DMS79 (cell line): ENCODE measurements around the gene POLR1H.

ENCODE experiments used
- DNase-seq: peaks from one replicate; lab custom pipeline; 2025; lab: John Stamatoyannopoulos, UW

The POLR1H gene

DNA sequence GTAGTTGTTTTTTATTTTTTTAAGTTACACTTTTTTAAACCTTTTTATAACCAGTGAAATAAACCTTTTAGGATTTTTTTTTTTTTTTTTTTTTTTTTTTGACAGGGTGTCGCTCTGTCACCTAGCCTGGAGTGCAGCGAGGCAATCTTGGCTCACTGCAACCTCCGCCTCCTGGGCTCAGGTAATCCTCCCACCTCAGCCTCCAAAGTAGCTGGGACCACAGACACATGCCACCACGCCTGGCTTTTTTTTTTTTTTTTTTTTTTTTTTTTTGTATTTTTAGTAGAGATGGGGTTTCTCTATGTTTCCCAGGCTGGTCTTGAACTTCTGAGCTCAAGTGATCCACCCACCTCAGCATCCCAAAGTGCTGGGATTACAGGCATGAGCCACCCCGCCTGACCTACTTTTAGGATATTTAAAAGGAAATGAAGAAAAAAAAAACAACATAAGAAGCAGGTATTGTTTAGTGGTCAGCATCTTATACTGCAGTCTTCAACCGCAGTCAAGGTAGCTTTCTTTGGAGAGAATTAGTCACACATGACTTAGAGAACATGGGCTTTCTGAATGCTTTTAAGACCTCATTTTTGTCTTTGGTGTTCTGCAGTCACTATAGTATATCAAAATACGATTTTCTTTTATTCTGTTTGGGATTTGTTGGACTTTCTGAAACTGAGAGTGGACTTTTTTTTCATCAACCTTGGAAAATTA, 1.6 kb downstream of the POLR1H start:
- no peak for DNase-seq

DNA sequence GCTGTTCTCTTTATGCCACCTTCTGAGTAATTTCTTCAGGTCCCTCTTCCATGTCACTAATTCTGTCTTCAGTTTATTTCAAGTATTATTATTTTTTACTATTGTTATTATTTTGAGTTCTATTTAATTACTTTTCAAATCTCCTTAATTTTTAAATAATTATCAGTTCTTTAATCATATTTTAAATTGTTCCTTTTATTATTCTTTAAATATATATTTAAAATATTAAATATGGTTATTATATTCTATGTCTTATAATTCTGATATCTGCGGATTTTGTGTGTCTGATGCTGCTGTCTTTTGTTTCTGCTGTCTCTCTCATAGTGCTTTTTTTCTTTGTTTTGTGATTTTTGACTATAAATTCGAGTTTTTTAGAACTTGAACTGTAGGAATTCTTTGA, 2.2 kb downstream of the POLR1H start:
- DNase-seq: no peak

DNA sequence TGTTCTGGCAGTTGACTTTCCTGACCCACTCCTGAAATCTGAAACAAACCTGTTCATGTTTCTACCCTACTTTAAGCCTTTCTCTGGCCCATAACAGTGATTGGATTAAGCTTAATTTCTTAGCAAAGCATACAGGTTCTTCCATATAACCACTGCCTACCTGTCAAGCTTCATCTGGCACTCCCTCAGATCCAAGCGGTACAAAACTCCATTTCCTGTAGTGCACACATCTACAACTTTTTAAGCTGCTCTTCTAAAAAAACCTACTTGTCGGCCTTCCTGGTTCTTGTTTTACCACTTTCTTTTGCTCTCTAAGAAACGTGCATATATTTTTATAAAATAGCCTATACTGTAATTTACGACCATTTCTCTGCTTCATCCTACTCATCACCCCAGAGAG, 5.0 kb downstream of the POLR1H start:
- no peak for DNase-seq

DNA sequence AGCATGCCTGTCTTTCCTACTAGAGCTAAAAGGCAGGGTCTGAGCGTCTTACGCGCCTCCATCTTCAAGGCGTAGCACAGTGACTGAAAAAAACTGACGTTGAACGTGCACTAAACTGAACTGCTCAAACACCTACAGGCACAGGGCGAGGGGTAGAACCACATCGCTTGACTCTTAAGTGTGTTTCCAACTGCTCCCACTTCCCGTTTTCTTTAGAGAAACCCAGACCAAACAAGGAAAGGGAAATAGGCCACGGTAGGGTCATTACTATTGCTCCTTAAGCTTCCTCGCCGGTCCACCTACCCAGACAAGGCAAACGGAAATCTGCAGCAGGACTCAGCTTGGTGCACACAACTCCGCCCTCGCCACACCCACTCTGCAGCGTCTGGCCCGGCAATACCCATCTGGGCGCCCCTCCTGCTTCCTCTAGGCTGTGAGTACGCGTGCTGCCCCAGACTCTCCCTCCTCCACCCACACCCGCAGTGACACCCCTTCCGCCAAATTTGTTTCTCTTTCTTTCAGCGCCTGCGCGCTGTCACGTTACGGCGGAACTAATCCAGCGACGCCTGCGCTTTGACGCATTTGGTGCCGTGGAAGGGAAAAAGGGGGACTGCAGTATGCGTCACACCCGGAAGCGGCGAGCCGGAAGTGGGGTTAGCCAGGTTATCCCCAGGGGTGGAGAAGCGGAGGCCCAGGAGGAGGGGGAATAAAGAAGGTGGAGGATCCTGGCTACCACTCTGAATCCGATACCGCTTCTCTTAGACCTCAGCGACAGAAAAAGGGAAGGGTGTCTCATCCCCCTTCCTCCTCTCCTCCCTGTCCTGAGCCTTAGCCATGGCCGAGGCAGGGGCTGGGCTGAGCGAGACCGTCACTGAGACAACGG, 5.8 kb downstream of the POLR1H start, which contains the start of gene PPP1R11:
PPP1R11 (plus strand) TSS at position 622 of the 883 bp plus-strand sequence; CDS start at position 835, 213 bp downstream.
- peak; percentile 98 for DNase-seq

DNA sequence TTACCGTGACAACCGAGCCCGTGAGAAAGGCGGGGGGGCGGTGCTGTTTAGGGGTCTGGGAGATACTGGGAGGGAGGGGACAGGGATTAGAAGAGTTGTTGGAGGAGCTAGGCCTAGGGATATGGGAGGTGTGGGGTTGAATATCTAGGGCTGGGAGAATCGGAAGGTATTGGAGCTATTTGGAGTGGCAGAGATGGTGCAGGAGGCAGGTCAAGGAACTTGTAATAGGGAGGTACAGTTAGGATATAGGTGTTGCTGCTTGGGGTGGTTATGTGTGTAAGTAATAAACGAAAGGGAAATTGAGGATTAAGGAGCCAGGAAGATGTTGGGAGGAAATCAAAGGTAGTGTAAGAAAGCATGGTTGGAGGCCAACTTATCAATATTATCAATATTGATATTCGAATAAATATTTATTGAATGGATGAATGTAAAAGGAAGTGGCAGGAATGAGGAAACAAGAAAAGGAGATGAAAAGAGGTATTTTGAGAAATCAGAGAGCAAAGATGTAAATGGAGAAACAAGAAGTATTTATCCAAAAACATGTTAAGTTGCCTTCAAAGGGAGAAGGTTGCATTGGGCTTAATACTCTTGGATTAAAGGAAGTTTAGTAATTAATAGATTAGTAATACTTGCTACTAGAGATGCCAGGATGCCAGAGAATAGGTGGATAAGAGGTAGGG, 6.5 kb downstream of the POLR1H start:
- no peak for DNase-seq

DNA sequence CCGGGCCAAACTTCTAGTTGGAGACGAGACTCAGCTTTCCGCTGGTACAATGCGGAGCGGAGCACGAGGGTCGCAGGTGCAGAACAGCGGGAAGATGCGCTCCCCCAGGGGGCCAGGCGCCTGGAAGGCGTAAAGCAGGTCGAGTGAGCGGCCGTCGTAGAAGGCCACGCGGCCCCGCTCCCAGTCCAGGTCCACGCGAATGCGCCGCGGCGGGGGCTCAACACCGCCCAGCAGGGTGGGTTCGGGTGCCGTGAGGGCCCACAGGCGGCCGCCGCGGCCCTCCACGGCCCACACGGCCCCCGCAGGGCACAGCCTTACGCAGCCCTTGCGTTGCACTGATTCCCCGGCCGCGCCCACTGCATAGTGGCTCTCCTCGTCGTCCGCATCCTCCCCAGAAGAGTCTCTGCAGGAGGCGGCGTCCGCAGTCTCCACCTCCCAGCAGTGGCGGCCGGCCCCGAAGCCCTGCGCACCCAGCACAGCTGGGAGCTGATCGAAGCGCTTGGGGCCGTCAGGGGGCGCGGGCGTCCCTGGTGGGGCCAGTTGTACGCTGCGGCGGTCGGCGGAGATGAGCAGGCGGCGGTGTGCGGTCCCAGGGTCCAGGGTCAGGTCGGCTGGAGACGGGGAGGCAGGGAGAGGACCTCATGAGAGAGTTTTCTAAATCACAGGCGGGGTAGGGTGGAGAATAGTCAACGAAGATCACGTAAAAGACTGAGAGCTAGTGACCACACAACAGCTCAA, 10.2 kb downstream of the POLR1H start:
- DNase-seq: no peak

DNA sequence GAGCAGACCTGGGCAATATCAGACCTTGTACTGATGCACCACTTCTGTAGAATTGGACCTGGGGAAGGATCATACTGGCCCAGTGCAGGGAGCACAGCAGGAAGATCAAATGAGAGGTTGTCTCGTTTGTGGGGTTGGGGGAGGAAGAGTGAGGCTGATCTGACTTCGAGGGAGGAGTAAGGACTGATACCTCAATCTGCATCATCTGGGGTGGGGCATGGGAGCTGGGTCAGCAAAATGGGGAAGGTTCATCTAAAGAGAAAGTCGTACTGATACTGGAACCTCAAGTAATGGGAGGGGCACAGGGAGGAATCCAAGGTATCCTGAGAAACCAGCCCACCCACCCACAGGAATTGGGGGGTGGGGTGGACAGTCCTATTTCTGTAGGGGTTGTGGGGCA, 10.8 kb downstream of the POLR1H start:
- DNase-seq: no peak

DNA sequence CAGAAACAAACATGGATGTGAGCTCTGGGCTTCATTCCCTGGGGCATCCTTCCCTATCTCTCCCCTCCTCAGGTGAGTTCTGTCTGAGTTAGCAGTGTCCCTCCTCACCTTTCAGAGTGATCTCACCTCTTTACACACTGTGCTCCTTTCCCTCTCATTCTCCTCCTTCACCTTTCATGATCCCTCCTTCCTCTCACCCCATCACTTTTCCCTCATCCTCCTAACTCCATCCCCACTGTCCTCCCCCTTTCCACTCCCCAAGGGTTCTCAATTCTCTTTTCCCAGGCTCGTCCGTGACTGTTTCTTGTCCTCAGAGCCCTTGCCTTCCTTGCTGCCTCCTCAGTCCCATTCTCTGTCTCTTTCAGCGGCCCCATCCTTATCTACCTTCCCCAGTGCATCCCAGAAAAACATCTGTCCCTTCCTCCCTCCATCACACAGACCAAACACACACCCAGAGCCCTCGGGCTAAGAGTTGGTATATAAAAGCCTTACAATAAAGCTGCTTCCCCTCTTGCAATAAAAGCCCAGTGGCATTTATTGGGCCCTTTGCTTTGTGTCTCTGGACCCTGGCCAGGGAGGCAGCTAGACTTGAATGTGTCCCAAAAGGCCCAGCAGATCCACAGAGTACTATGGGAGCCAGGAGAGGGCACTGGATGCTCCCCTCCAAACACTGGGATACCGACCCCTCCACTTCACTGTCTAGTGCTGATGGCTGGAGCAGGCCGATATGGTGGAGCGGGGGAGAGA, 12.6 kb downstream of the POLR1H start:
- DNase-seq: no peak

DNA sequence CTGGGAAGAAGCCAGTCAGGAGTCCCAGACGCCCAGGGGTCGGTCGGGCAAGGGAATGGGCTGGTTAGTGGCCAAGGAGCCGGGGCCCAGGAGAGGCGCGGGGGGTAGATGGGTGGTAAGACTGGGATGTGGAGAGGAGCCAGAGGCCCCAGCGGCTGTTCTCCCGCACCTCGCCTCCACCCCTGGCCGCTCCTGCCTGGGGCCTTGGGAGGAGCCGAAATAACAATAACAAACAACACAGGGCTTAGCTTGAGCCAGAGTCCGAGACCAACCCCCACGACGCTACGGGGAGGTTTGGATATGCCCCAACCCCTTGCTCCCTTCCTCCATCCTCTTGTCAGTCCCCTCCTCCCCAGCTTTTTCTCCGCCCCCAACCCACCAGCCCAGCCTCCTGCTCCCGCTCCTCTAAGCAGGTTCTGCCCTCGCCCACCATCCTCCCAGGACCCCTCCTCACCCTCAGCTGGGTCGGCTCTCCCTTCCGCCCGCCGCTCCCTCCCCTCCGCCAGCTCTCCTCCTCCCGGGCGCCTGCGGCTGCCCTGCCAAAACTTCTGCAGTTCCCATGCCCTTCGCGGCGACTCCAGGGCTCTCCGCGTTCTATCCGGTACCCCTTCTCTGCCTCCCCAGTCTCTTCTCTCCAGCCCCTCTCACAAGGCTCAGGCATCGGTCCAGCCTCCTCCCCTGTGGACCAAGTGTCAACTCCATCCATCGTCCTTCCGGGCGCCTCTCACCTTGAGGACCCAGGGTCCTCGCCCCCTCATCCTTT, 13.4 kb downstream of the POLR1H start:
- DNase-seq: no peak

DNA sequence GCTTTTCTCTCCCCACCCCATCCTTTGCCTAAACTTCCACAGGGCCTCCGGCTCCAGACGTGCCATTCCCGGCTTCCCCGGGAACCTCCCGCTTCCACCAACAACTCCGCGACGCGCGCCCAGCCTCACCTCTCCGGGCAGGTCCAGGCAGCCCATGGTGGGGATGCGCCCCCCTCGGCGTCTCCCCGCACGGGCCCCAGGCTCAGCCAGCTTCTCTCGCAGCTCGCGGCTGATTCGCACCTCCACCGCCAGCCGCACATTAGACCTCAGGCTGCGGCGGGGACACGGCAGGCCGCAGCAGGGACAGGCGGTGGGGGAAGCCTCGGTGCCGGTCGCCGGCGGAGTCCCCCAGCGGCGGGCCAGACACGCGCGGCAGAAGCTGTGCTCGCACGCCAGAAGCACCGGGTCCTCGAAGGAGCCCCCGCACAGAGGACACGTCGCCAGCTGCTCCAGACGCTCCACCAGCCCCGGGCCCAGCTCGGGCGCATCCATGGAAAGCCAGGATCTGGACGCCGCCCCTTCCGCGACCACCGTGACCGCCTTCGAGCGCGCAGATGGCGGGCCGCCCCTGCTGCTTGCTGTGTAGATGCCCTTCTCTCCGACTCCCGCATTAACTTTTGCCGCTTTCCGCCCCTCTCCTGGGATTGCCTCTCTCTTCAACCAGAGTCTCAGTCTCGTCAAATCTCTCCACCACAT, 14.2 kb downstream of the POLR1H start, which contains the start of gene RNF39:
RNF39 (minus strand) TSS at position 676 of the 696 bp plus-strand sequence; CDS start at position 492, 184 bp downstream.
- DNase-seq: no peak

DNA sequence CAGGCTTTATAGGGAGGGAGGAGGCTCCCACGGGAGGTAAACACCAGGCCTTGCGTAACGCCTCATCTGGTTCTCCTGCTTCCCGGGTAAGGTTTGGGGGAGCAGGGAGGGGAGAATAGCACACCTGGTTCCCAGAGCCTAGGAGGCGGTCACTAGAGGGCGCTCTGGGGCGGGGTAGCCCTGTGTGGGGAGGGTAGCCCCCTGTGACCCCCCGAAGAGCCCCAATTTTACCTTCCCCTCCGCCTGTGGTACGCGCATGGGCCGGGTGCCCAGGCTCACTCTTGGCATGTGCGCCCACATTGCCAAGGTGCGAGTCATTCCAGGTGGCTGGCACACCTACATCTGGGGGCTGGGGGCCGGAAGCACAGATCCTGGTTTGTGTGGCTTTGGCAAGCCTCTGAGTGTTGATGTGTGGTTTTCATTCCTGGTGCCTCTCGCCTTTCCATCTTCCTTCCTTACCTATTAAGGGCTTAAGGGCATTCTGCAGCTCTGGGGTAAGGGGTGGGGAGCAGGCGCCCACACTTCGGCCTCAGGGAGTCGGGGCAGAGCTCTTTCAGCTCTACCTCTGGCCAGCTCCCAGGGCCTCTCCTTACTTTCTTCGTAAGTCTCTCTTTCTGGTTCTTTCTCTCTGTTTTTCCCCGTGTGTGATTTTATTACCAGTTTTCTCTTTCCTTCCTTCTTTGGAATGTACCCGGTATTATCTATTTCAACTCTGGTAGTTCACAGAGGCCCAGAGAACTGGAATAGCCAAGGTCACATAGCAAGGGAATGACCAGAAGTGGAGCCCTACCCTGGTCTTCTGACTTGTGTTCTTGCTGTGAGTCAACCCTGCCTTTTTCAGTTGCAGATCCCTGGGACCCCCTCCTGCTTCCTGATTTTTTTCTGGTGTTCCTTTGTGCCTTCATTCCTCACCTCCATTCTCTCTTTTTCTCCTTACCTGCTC, 15.0 kb downstream of the POLR1H start:
- DNase-seq: no peak

DNA sequence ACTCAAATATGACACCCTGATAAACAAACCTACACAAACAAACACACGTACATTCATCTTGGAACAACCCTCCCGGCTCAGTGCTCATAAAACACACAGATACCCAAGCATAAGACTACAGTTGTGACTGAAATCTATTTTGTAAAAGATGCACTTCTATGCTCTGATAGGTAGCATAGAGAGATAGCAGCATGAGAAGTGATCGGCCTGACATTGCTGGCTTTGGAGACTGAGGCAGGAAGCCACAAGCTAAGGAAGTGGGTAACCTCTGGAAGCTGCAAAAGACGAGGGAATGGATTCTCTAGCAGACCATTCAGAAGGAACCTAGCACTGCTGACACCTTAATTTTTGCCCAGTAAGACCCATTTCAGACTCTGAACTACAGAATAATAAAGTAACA, 16.2 kb downstream of the POLR1H start:
- no peak for DNase-seq

DNA sequence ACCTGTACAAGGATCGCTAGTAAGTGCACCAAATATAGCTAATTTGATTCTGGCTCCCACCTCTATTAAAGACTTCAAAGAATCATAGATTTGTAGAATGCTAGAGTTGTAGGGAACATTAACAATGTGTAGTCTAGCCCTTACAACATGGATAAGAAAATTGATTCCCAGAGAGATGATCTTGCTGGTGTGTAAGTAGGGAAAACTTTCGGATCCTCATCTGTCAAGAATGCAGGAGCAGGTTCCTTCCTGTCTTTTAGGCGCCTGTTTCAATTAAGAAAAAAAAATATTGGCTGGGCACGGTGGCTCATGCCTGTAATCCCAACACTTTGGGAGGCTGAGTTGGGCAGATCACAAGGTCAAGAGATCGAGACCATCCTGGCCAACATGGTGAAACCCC, 26.8 kb downstream of the POLR1H start:
- DNase-seq: no peak

DNA sequence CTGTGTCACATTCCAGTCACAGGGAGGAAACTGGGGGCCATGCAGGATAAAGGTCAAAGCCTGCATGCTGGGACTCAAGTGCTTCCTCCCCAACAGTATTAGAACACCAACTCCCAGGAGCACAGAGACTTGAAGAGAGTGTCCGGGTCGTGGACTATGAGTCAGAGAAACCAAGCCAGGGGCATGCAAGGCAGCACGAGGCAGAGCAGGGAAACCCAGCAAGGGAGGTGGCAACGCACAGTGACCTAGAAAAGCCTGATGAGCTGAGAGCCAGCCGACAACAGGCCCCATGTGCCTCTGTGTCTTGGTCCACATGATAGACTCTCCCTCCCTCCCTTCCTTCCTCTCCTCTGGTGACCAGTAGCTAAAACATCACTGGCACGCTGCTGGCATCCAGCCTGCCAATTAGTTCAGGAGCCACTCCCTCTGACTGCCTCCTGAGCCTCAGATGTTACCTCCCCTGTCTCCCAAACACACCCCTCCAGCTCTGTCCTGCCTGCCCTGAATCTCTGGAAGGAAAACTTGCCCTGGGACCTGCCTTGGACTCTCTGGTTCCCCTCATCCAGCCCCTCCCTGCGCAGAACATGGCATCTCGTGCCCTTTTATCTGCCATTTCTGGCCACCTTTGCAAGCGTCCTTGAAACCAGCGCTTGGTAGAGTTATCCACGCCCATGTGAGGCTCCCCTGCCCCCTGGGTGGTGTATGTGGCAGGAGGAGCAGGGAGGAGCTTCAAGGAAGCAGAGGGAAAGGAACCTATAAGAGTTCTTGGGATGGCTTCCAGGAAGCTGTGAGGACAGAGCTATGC, 30.7 kb downstream of the POLR1H start:
- no peak for DNase-seq

DNA sequence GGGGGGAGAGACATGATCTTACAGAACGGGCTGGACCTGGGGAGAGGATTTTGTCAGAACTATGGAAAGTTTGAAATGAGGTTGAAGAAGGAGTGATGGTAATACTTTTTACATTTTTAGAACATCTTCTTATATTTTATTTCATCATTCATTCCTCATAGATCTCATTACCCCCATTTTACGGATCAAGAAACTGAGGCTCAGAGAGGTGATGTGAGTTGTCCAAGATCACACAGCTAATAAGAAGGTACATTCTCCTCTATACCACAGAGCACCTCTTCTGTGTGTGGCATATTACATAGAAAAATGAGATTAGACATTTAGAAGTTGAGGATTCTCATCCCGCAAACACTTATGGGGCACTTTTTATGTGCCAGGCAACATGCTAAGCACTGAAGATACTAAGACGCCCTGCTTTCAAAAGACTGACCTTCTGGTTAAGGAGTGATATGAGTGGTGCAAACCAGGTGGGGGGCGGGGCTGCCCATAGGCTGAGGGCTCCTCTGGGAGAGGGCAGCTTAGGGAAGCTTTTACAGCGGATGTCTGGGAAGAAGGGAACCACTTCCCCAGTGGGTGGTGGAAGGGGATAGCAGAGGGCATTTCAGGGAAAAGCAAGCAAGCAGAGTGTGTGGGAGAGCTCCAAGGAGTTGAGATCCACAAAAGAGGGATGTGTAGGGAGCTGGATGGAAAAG, 31.9 kb downstream of the POLR1H start:
- DNase-seq: no peak

DNA sequence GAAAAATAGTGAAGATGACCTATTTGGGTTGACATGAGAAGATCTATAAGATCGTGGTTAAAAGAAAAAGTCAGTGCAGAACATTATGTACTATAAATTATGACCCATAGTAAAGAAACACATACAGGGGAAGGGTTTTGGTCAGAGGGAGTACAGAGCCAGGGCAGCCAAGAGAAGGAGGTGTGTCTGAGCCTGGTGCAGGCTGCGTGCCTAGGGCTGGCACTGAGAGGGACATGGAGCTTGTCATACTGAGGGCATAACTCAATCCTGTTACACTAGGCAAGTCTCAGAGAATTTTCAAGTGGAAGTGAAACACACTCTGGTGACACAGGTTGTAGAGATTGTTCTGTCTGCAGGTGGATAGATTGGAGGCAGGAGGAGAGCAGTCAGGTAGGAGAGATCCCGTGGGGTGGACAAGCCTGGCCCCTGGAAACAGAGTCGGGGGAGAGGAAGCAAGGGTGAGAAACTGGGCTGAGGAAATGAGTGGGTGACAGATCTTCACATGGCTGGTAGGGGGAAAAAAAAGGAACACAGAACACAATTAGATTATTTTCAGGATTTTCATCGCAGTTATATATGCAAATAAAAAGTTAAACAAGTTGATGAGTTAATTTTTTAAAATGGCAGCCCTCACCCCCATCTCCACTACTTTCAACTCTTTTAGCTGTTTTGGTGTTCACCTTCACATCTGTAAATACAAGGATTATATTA, 33.0 kb downstream of the POLR1H start:
- DNase-seq: no peak
